OCI-LY1 (cell line): ENCODE data around the gene GUCY1A2.

Experiments
- H2AFZ ChIP-seq: fragments of 200-600 bp; sonication (generic), shearing (Covaris generic); 2 replicates; pipeline ENCODE4 v1.6.0; 2014; ENCODE audit warnings: antibody characterized with exemption, mild to moderate bottlenecking, low read length
- H3F3A ChIP-seq: fragments of 200-600 bp; sonication (generic), shearing (Covaris generic); 2 replicates; pipeline ENCODE4 v1.6.0; 2014; ENCODE audit warnings: mild to moderate bottlenecking, antibody characterized with exemption, low read length, moderate library complexity; ENCODE audit not compliant: insufficient read depth
- H3K27ac ChIP-seq: fragments of 200-600 bp; sonication (generic); 2 replicates; pipeline ENCODE4 v1.5.1; 2014; ENCODE audit warnings: low read length, mixed run types, mild to moderate bottlenecking, low read depth; ENCODE audit not compliant: poor library complexity, severe bottlenecking
- H3K27me3 ChIP-seq: fragments of 200-600 bp; sonication (generic); 2 replicates; pipeline ENCODE4 v1.6.0; 2014; ENCODE audit warnings: antibody characterized with exemption, mild to moderate bottlenecking, low read length, moderate library complexity; ENCODE audit not compliant: insufficient read depth
- H3K36me3 ChIP-seq: fragments of 200-600 bp; sonication (generic); 2 replicates; pipeline ENCODE4 v1.6.1; 2014; ENCODE audit warnings: mild to moderate bottlenecking, antibody characterized with exemption, low read length, moderate library complexity, mixed read lengths; ENCODE audit not compliant: insufficient read depth
- H3K4me1 ChIP-seq: fragments of 200-600 bp; sonication (generic); 2 replicates; pipeline ENCODE4 v1.5.1; 2014; ENCODE audit warnings: mild to moderate bottlenecking, low read length, moderate library complexity; ENCODE audit not compliant: insufficient read depth, severe bottlenecking
- H3K4me2 ChIP-seq: fragments of 200-600 bp; sonication (generic), shearing (Covaris generic); 2 replicates; pipeline ENCODE4 v1.6.1; 2014; ENCODE audit warnings: low read length
- H3K4me3 ChIP-seq: fragments of 200-600 bp; sonication (generic); 2 replicates; pipeline ENCODE4 v1.5.1; 2014; ENCODE audit warnings: low read length, low read depth, mild to moderate bottlenecking, mixed read lengths; ENCODE audit not compliant: poor library complexity, severe bottlenecking
- H3K79me2 ChIP-seq: fragments of 200-600 bp; shearing (Covaris generic); 2 replicates; pipeline ENCODE4 v1.6.1; 2016; ENCODE audit warnings: mixed run types, low read length, mixed read lengths; ENCODE audit not compliant: insufficient read depth
- H3K9ac ChIP-seq: fragments of 200-600 bp; sonication (generic), shearing (Covaris generic); 2 replicates; pipeline ENCODE4 v1.6.1; 2014; ENCODE audit warnings: mild to moderate bottlenecking, low read length, mixed read lengths
- H3K9me2 ChIP-seq: fragments of 200-600 bp; sonication (generic), shearing (Covaris generic); 2 replicates; pipeline ENCODE4 v1.6.1; 2014; ENCODE audit warnings: low read depth, mild to moderate bottlenecking, low read length, mixed read lengths
- H3K9me3 ChIP-seq: fragments of 200-600 bp; shearing (Covaris generic); 2 replicates; pipeline ENCODE4 v1.6.1; 2014; ENCODE audit warnings: low read length, mixed read lengths
- H4K20me1 ChIP-seq: fragments of 200-600 bp; sonication (generic), shearing (Covaris generic); 2 replicates; pipeline ENCODE4 v1.6.0; 2016; ENCODE audit warnings: mild to moderate bottlenecking, low read length; ENCODE audit not compliant: insufficient read depth
- EZH2 ChIP-seq: fragments of 200-600 bp; sonication (generic), shearing (Covaris generic); IDR thresholded peaks from 2 replicates; pipeline ENCODE4 v1.8.0; 2017; ENCODE audit warnings: borderline replicate concordance, mixed run types, mild to moderate bottlenecking, antibody characterized with exemption, low read length, moderate library complexity, mixed read lengths
- TF ChIP-seq, protein P1 (sequence below): fragments of 200-600 bp; sonication (generic), shearing (Covaris generic); IDR thresholded peaks from 2 replicates; pipeline ENCODE4 v1.5.1; 2017; ENCODE audit warnings: mild to moderate bottlenecking, antibody characterized with exemption, low read length, moderate library complexity, mixed read lengths

The GUCY1A2 gene

GRCh38 chr11:106913141-106913540, 105.1 kb downstream of the GUCY1A2 start:
- TF ChIP-seq EZH2, result no peak
- TF ChIP-seq, protein P1, sequence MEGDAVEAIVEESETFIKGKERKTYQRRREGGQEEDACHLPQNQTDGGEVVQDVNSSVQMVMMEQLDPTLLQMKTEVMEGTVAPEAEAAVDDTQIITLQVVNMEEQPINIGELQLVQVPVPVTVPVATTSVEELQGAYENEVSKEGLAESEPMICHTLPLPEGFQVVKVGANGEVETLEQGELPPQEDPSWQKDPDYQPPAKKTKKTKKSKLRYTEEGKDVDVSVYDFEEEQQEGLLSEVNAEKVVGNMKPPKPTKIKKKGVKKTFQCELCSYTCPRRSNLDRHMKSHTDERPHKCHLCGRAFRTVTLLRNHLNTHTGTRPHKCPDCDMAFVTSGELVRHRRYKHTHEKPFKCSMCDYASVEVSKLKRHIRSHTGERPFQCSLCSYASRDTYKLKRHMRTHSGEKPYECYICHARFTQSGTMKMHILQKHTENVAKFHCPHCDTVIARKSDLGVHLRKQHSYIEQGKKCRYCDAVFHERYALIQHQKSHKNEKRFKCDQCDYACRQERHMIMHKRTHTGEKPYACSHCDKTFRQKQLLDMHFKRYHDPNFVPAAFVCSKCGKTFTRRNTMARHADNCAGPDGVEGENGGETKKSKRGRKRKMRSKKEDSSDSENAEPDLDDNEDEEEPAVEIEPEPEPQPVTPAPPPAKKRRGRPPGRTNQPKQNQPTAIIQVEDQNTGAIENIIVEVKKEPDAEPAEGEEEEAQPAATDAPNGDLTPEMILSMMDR, result no peak
- Histone ChIP-seq H3K27me3 (no peaks in the 10 kb centered on the region), H3K4me1 (no peaks in the 10 kb centered on the region), H3K4me2 (no peak overlapping the region), H3K36me3 (no peaks in the 10 kb centered on the region), H3F3A (no peaks in the 10 kb centered on the region), H3K9me2 (no peaks in the 10 kb centered on the region), H3K9ac (no peak overlapping the region), H3K27ac (no peak overlapping the region), H3K79me2 (no peaks in the 10 kb centered on the region), H4K20me1 (no peaks in the 10 kb centered on the region), H2AFZ (no peak overlapping the region), H3K9me3 (no peaks in the 10 kb centered on the region), H3K4me3 (no peak overlapping the region)

- Histone ChIP-seq H3F3A (no peaks in the 10 kb centered on the region), H3K9me2 (no peaks in the 10 kb centered on the region), H3K36me3 (no peaks in the 10 kb centered on the region), H3K79me2 (no peaks in the 10 kb centered on the region), H4K20me1 (no peaks in the 10 kb centered on the region), H2AFZ (no peak overlapping the region), H3K9ac (no peak overlapping the region), H3K27ac (no peak overlapping the region), H3K9me3 (no peaks in the 10 kb centered on the region), H3K4me2 (no peak overlapping the region), H3K27me3 (no peaks in the 10 kb centered on the region), H3K4me3 (no peak overlapping the region), H3K4me1 (no peaks in the 10 kb centered on the region)
- TF ChIP-seq, protein P1, result no peak
- TF ChIP-seq EZH2, result no peak
These were observed 113.5 kb downstream of the GUCY1A2 start for GRCh38 chr11:106904826-106905225.

- Histone ChIP-seq H3K4me2 (no peak overlapping the region), H2AFZ (no peak overlapping the region), H3K36me3 (no peaks in the 10 kb centered on the region), H3K4me1 (no peaks in the 10 kb centered on the region), H3K4me3 (no peak overlapping the region), H3K79me2 (no peaks in the 10 kb centered on the region), H3K27ac (no peak overlapping the region), H4K20me1 (no peaks in the 10 kb centered on the region), H3K9me2 (no peaks in the 10 kb centered on the region), H3K27me3 (no peaks in the 10 kb centered on the region), H3K9ac (no peak overlapping the region), H3F3A (no peaks in the 10 kb centered on the region), H3K9me3 (no peaks in the 10 kb centered on the region)
- TF ChIP-seq, protein P1, result no peak
- no peak for TF ChIP-seq EZH2
These were observed 128.6 kb downstream of the GUCY1A2 start for GRCh38 chr11:106889718-106890117.
